Uterus (tissue), 4 donors: ENCODE measurements around the gene ACSL3. TPM values are rescaled to one million over a fixed set of nuclear protein-coding genes. Genes with fewer than 3 reads are reported as not detected.

ENCODE experiments used
- DNase-seq, 2 donors: peaks; one replicate each; pipeline ENCODE4 v3.0.0-alpha.2; 2019 to 2020
- H3K27ac ChIP-seq, 2 donors: fragments of 200-600 bp; sonication (generic); 1 replicate in 1 of 2; 2 replicates in 1 of 2; pipeline ENCODE4 v1.5.1; 2016 to 2018
- H3K27me3 ChIP-seq, 2 donors: fragments of 200-600 bp; sonication (generic); one replicate each; pipeline ENCODE4 v1.5.1; 2018 to 2019; ENCODE audit warnings: control low read depth in 1 of 2
- H3K36me3 ChIP-seq, 2 donors: fragments of 200-600 bp; sonication (generic); one replicate each; pipeline ENCODE4 v1.5.1; 2019; ENCODE audit warnings: control low read depth in 1 of 2
- H3K4me1 ChIP-seq, 2 donors: fragments of 200-600 bp; sonication (generic); one replicate each; pipeline ENCODE4 v1.5.1; 2018 to 2019; ENCODE audit warnings: control low read depth in 1 of 2
- H3K4me3 ChIP-seq, 2 donors: fragments of 200-600 bp; sonication (generic); 1 replicate in 1 of 2; 2 replicates in 1 of 2; pipeline ENCODE4 v1.5.1; 2018 to 2019; ENCODE audit warnings: mild to moderate bottlenecking in 1 of 2
- H3K9me3 ChIP-seq, 2 donors: fragments of 200-600 bp; sonication (generic); one replicate each; pipeline ENCODE4 v1.5.1; 2019; ENCODE audit warnings: control low read depth in 1 of 2
- POLR2A ChIP-seq, 2 donors: fragments of 450-650 bp; IDR thresholded peaks; one replicate each; pipeline ENCODE4 v1.6.1; 2016; ENCODE audit warnings: antibody characterized with exemption in 2 of 2, mild to moderate bottlenecking in 1 of 2, moderate library complexity in 1 of 2
- intact Hi-C: fragments of 100-400 bp; cut with DNase I; formaldehyde crosslinking; loops from one replicate; pipeline ENCODE4 v1.15.1; 2023; ENCODE audit warnings: low total_unique reads
- total RNA-seq, 4 donors: library from RNA; depleted of rRNA in 3 of 4; stranded (reverse); fragments of >200 nt in 3 of 4; gene quantifications; one replicate each; pipeline versions ENCODE4 v1.1.0 to v1.2.4, GENCODE V29; 2014 to 2023
- TF ChIP-seq, protein P1 (sequence below), 4 experiments: fragments of 200-600 bp in 2 of 4; fragments of 450-650 bp in 2 of 4; sonication (generic) in 2 of 4; IDR thresholded peaks; one replicate each; pipeline ENCODE4 v1.5.1; 2016 to 2019; ENCODE audit warnings: antibody characterized with exemption in 4 of 4, mild to moderate bottlenecking in 2 of 4, moderate library complexity in 1 of 4
- donor health status: DM: yes; HTN: yes; CAD: no.

ACSL3 gene
- total RNA-seq, 4 donors from 2014 or later: 39.7 to 101 (median 61.2) TPM

DNA sequence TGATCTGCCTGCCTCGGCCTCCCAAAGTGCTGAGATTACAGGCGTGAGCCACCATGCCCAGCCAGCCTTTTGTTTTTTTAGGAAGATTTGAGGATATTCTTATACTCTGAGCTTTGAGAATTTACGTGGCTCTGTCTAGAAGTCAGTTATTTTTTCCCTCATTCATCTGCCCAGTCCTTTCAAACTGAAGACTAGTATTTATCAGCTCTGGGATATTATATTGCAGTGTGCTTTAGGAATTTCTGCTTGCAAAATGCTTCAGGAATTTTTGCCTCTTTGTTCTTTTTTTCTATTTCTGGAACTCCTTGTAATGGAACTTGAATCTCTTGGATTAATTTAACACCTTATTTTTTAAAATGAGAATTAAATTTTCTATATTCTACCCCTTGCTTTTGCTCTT lies 22.6 kb downstream of the ACSL3 start:
- DNase-seq: no peak
- intact Hi-C loops: no loop called here
- Histone ChIP-seq H3K4me3 (no peak overlapping the region), H3K4me1 (peaks cover 6 to 7% of the 10 kb centered on the region in 2 donors), H3K27me3 (no peaks in the 10 kb centered on the region), H3K9me3 (no peaks in the 10 kb centered on the region), H3K27ac (peak overlapping the region in 1 of 2 donors; percentile 29), H3K36me3 (no peaks in the 10 kb centered on the region)
- no peak for TF ChIP-seq POLR2A (IDR thresholded peaks at IDR 0.05)
- TF ChIP-seq, protein P1, sequence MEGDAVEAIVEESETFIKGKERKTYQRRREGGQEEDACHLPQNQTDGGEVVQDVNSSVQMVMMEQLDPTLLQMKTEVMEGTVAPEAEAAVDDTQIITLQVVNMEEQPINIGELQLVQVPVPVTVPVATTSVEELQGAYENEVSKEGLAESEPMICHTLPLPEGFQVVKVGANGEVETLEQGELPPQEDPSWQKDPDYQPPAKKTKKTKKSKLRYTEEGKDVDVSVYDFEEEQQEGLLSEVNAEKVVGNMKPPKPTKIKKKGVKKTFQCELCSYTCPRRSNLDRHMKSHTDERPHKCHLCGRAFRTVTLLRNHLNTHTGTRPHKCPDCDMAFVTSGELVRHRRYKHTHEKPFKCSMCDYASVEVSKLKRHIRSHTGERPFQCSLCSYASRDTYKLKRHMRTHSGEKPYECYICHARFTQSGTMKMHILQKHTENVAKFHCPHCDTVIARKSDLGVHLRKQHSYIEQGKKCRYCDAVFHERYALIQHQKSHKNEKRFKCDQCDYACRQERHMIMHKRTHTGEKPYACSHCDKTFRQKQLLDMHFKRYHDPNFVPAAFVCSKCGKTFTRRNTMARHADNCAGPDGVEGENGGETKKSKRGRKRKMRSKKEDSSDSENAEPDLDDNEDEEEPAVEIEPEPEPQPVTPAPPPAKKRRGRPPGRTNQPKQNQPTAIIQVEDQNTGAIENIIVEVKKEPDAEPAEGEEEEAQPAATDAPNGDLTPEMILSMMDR (IDR thresholded peaks at IDR 0.05): no peak

GRCh38 chr2:222884114-222884771 lies 23.4 kb downstream of the ACSL3 start:
- Histone ChIP-seq H3K4me1 (peaks cover 4 to 7% of the 10 kb centered on the region in 2 donors), H3K27ac (peak overlapping the region; percentile 29 to 45), H3K36me3 (no peaks in the 10 kb centered on the region), H3K9me3 (no peaks in the 10 kb centered on the region), H3K4me3 (no peak overlapping the region), H3K27me3 (no peaks in the 10 kb centered on the region)
- intact Hi-C loops: no loop called here
- TF ChIP-seq POLR2A (IDR thresholded peaks at IDR 0.05): no peak
- TF ChIP-seq, protein P1 (IDR thresholded peaks at IDR 0.05): no peak
- no peak for DNase-seq

GRCh38 chr2:222884805-222885424 lies 24.1 kb downstream of the ACSL3 start:
- intact Hi-C loops: no loop called here
- no peaks in the 10 kb centered on the region for H3K36me3 ChIP-seq
- DNase-seq: no peak
- no peaks in the 10 kb centered on the region for H3K9me3 ChIP-seq
- peaks cover 0 to 7% of the 10 kb centered on the region in 2 donors for H3K4me1 ChIP-seq
- TF ChIP-seq POLR2A (IDR thresholded peaks at IDR 0.05): no peak
- TF ChIP-seq, protein P1 (IDR thresholded peaks at IDR 0.05): no peak
- no peak overlapping the region for H3K4me3 ChIP-seq
- H3K27me3 ChIP-seq: no peaks in the 10 kb centered on the region
- H3K27ac ChIP-seq: peak overlapping the region in 1 of 2 donors; percentile 45

DNA sequence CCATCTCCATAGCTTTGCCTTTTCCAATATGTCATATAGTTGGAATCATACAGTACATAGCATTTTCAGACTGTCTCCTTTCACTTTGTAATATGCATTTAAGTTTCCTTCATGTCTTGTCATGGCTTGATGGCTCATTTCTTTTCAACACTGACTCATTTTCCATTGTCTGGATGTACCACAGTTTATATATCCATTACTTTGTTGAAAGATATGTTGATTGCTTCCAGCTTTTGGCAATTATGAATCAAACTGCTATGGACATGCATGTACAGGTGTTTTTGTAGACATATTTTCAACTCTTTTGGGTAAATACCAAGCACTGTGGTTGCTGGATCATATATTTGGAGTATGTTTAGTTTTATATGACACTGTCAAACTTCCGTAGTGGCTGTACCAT lies 26.3 kb downstream of the ACSL3 start:
- H3K4me3 ChIP-seq: no peak overlapping the region
- H3K36me3 ChIP-seq: no peaks in the 10 kb centered on the region
- H3K27ac ChIP-seq: no peak overlapping the region
- no peaks in the 10 kb centered on the region for H3K9me3 ChIP-seq
- TF ChIP-seq, protein P1 (IDR thresholded peaks at IDR 0.05): no peak
- no peak for TF ChIP-seq POLR2A (IDR thresholded peaks at IDR 0.05)
- no peak for DNase-seq
- peaks cover 0 to 7% of the 10 kb centered on the region in 2 donors for H3K4me1 ChIP-seq
- intact Hi-C loops: no loop called here
- no peaks in the 10 kb centered on the region for H3K27me3 ChIP-seq

DNA sequence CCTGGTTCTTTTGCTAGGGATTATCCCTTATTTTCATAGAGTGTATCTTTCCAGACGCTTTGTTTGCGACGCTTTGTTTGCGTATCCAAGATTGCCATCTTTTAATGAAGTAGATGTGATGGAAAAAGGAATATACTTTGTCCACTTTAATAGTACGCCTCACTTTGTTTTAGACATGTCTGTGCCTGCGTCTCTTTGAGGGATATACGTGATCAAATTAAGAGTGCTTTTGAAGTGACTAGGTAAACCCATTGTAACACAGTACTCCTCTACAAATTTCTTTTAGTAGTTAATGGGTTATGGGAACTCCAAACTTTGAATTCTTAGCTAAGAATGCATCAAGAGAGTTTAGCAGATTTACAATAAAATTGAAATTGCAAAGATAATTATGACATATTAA lies 27.9 kb downstream of the ACSL3 start:
- Histone ChIP-seq H3K27ac (no peak overlapping the region), H3K9me3 (no peaks in the 10 kb centered on the region), H3K36me3 (no peaks in the 10 kb centered on the region), H3K4me1 (peaks cover 0 to 7% of the 10 kb centered on the region in 2 donors), H3K27me3 (no peaks in the 10 kb centered on the region), H3K4me3 (no peak overlapping the region)
- intact Hi-C loops: no loop called here
- no peak for DNase-seq
- TF ChIP-seq, protein P1 (IDR thresholded peaks at IDR 0.05): no peak
- no peak for TF ChIP-seq POLR2A (IDR thresholded peaks at IDR 0.05)
